ENCODE data around the gene NPDC1. TPM values are rescaled to one million over a fixed set of nuclear protein-coding genes. Genes with fewer than 3 reads are reported as not detected.
A peak's percentile ranks its signal among the peaks of the same experiment; 100 is the strongest.

The NPDC1 gene, protein sequence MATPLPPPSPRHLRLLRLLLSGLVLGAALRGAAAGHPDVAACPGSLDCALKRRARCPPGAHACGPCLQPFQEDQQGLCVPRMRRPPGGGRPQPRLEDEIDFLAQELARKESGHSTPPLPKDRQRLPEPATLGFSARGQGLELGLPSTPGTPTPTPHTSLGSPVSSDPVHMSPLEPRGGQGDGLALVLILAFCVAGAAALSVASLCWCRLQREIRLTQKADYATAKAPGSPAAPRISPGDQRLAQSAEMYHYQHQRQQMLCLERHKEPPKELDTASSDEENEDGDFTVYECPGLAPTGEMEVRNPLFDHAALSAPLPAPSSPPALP
- polyA plus RNA-seq (2011; rRNA removed) (12.7 and 13.0 TPM in 2 replicates), polyA plus RNA-seq (2017; fragmentation: RNase III; extraction: RNeasy Plus Mini Kit Qiagen cat#74134 plus additional on column Dnase treatment) (33.2 to 40.6 TPM (median 40.2 TPM) in 3 replicates), polyA minus RNA-seq (2011; rRNA and poly(A)+ RNA removed) (4.0 and 4.8 TPM in 2 replicates)
- polyA plus RNA-seq (2012; cell fraction: cytosol; rRNA removed) = 36.2 and 51.1 TPM in 2 replicates
- 239 and 327 TPM in 2 replicates for polyA plus RNA-seq (2012; cell fraction: nucleus; rRNA removed)

DNA sequence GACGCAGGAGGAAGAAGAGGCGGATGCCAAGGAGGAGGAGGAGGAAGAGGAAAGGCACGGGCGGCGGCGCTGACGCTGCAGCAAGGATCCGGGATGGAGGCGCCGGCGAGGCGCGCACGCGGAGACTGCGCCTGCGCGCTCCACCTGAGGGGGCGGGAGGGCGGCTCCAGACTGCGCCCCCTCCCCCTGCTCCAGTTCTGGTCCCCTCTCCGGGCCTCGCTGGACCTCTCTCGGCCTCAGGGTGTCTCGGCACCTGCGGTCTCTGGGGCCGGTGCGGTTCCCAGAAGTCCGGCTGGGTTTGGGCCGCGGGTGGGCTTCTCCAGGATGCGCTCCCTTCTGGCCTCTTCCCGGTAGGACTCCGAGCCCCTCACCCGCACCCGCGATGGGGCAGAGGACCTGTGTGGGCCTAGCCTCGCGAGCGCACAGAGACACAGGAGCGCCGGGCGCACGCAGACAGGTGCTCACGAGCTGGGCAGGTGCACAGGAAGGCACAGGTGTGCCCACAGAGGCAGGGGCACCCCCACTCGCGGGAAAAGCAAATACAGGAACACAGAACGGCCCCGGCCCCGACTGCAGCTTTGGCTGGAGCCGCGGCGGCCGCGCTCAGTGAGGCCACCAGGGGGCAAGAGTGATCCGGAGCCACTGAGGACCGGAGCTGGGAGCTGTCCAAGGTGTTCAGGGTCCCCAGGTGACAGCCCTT is at the start of gene NPDC1:
TSS of gene NPDC1 (minus strand) at position 90 of the 700 bp plus-strand sequence. CDS start 188 bp downstream, outside the sequence.
- Histone ChIP-seq H3K4me1 (peaks cover 15% of the 10 kb centered on the region), H3K4me2 (peak within 1 kb of the TSS; percentile 98), H3K9me3 (no peaks in the 10 kb centered on the region), H3K4me3 (peak within 1 kb of the TSS; percentile 71), H3K27ac (peak within 1 kb of the TSS; percentile 77 to 92)
- 2% methylated on average over 33 of the region's 57 CpGs for WGBS (ENCODE audit: missing lambda C conversion rate)
- FAIRE-seq (no peak), DNase-seq (ENCODE audit: low read depth in 1 of 2, low spot score in 1 of 2) (peak; percentile 83 to 94), ATAC-seq (peak; percentile 68 to 76)
- ChIA-PET CTCF (interaction anchor here (0.6 to 15.7 kb wide), 50 partner anchors 11 to 415 kb away, joined by 3 to 656 read pairs (median 4); partner anchors contain the start of genes AJM1, C8G, CLIC3 and FBXW5), POLR2A (interaction anchor here (0.8 to 1.4 kb wide), 7 partner anchors 17 to 194 kb away, joined by 3 to 7 read pairs (median 3); partner anchors contain the start of genes ABCA2, MAN1B1, SAPCD2 and TUBB4B)
- TF ChIP-seq EHF (CRISPR knock-in tag; IDR thresholded peaks at IDR 0.05) (no peak), GATA3 (IDR thresholded peaks at IDR 0.05; ENCODE audit: borderline replicate concordance) (no peak), RFX5 (IDR thresholded peaks at IDR 0.05) (0 out of 2 replicates have a peak, but pooled peaks have one; percentile 24), FOSL2 (IDR thresholded peaks at IDR 0.05) (no peak), FOSL2 (CRISPR knock-in tag; IDR thresholded peaks at IDR 0.05) (no peak), JUN (IDR thresholded peaks at IDR 0.05) (peak in 1 of 2 experiments; percentile 13; a peak in 1 of 5 replicates), POLR2A (IDR thresholded peaks at IDR 0.05; ENCODE audit: low read length) (peak; percentile 60), HOXB13 (CRISPR knock-in tag; IDR thresholded peaks at IDR 0.05; ENCODE audit: low read depth) (peak; percentile 10; the same call in 1 of the 2 replicates), CBX2 (IDR thresholded peaks at IDR 0.05; ENCODE audit: borderline replicate concordance, low read depth) (no peak), SMC3 (IDR thresholded peaks at IDR 0.05) (peak; percentile 84), CHD2 (IDR thresholded peaks at IDR 0.05; ENCODE audit: low read length, partially characterized antibody) (no peak), RAD21 (conservative IDR thresholded peaks at IDR 0.05 in 1 of 2, IDR thresholded peaks at IDR 0.05 in 1 of 2) (peak; percentile 71 to 77)
- TF ChIP-seq, protein P1, sequence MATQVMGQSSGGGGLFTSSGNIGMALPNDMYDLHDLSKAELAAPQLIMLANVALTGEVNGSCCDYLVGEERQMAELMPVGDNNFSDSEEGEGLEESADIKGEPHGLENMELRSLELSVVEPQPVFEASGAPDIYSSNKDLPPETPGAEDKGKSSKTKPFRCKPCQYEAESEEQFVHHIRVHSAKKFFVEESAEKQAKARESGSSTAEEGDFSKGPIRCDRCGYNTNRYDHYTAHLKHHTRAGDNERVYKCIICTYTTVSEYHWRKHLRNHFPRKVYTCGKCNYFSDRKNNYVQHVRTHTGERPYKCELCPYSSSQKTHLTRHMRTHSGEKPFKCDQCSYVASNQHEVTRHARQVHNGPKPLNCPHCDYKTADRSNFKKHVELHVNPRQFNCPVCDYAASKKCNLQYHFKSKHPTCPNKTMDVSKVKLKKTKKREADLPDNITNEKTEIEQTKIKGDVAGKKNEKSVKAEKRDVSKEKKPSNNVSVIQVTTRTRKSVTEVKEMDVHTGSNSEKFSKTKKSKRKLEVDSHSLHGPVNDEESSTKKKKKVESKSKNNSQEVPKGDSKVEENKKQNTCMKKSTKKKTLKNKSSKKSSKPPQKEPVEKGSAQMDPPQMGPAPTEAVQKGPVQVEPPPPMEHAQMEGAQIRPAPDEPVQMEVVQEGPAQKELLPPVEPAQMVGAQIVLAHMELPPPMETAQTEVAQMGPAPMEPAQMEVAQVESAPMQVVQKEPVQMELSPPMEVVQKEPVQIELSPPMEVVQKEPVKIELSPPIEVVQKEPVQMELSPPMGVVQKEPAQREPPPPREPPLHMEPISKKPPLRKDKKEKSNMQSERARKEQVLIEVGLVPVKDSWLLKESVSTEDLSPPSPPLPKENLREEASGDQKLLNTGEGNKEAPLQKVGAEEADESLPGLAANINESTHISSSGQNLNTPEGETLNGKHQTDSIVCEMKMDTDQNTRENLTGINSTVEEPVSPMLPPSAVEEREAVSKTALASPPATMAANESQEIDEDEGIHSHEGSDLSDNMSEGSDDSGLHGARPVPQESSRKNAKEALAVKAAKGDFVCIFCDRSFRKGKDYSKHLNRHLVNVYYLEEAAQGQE (IDR thresholded peaks at IDR 0.05) = peak; percentile 95
- TF ChIP-seq, protein P2, sequence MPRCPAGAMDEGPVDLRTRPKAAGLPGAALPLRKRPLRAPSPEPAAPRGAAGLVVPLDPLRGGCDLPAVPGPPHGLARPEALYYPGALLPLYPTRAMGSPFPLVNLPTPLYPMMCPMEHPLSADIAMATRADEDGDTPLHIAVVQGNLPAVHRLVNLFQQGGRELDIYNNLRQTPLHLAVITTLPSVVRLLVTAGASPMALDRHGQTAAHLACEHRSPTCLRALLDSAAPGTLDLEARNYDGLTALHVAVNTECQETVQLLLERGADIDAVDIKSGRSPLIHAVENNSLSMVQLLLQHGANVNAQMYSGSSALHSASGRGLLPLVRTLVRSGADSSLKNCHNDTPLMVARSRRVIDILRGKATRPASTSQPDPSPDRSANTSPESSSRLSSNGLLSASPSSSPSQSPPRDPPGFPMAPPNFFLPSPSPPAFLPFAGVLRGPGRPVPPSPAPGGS (IDR thresholded peaks at IDR 0.05) = no peak
- TF ChIP-seq, protein P3, sequence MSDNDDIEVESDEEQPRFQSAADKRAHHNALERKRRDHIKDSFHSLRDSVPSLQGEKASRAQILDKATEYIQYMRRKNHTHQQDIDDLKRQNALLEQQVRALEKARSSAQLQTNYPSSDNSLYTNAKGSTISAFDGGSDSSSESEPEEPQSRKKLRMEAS (IDR thresholded peaks at IDR 0.05) = peak; percentile 50
- TF ChIP-seq, protein P4, sequence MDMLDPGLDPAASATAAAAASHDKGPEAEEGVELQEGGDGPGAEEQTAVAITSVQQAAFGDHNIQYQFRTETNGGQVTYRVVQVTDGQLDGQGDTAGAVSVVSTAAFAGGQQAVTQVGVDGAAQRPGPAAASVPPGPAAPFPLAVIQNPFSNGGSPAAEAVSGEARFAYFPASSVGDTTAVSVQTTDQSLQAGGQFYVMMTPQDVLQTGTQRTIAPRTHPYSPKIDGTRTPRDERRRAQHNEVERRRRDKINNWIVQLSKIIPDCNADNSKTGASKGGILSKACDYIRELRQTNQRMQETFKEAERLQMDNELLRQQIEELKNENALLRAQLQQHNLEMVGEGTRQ (IDR thresholded peaks at IDR 0.05) = no peak
- TF ChIP-seq, protein P5, sequence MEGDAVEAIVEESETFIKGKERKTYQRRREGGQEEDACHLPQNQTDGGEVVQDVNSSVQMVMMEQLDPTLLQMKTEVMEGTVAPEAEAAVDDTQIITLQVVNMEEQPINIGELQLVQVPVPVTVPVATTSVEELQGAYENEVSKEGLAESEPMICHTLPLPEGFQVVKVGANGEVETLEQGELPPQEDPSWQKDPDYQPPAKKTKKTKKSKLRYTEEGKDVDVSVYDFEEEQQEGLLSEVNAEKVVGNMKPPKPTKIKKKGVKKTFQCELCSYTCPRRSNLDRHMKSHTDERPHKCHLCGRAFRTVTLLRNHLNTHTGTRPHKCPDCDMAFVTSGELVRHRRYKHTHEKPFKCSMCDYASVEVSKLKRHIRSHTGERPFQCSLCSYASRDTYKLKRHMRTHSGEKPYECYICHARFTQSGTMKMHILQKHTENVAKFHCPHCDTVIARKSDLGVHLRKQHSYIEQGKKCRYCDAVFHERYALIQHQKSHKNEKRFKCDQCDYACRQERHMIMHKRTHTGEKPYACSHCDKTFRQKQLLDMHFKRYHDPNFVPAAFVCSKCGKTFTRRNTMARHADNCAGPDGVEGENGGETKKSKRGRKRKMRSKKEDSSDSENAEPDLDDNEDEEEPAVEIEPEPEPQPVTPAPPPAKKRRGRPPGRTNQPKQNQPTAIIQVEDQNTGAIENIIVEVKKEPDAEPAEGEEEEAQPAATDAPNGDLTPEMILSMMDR (IDR thresholded peaks at IDR 0.05) = peak; percentile 70
- TF ChIP-seq, protein P6, sequence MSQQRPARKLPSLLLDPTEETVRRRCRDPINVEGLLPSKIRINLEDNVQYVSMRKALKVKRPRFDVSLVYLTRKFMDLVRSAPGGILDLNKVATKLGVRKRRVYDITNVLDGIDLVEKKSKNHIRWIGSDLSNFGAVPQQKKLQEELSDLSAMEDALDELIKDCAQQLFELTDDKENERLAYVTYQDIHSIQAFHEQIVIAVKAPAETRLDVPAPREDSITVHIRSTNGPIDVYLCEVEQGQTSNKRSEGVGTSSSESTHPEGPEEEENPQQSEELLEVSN (IDR thresholded peaks at IDR 0.05; ENCODE audit: borderline replicate concordance, low read depth) = peak; percentile 67
